Esophagus mucosa (tissue), 1 donor: Measurements from ENCODE around the gene PRRC2A. TPM values are rescaled to one million over a fixed set of nuclear protein-coding genes. Genes with fewer than 3 reads are reported as not detected.

Source experiments
- ATAC-seq: fragments of 200-7000 bp; cut with Tn5 transposase; one replicate; pipeline ENCODE4 v1.9.1; 2020
- total RNA-seq: library from RNA; stranded (reverse); gene quantifications from one replicate; pipeline ENCODE4 v1.2.4, GENCODE V29; 2023
- donor health status: DM: yes; HTN: yes; CAD: no.

PRRC2A gene
- total RNA-seq, 1 donor from 2014 or later, result 103 TPM

DNA sequence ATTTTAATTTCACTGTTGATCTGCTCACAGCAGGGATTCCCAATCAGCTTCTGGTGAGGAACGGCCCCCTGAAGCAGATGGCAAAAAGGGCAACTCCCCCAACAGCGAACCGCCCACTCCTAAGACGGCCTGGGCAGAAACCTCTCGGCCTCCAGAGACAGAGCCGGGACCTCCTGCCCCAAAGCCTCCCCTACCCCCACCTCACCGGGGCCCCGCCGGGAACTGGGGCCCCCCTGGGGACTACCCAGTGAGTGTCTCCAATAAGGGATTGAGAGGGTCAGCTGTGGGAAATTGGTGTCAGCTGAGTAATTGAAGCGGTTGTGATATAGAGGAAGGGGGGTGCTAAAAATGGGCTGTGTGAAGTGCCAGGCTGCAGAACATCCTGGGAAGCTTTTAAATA lies 6.4 kb downstream of the PRRC2A start:
- ATAC-seq, result no peak

DNA sequence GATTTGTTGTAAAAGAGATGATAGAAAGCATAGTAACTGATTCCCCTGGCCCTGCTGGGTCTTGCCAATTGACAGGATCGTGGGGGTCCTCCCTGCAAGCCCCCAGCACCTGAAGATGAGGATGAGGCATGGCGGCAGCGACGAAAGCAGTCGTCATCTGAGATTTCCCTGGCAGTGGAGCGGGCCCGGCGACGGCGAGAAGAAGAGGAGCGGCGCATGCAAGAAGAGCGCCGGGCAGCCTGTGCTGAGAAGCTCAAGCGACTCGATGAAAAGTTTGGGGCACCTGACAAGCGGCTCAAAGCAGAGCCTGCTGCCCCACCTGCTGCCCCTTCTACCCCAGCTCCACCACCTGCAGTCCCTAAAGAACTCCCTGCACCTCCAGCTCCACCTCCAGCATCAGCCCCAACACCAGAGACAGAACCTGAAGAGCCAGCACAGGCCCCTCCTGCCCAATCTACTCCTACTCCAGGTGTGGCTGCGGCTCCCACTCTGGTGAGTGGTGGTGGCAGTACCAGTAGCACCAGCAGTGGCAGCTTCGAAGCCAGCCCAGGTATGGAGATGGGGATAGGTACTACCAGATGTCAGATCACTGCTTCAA lies 7.3 kb downstream of the PRRC2A start:
- ATAC-seq, result no peak

DNA sequence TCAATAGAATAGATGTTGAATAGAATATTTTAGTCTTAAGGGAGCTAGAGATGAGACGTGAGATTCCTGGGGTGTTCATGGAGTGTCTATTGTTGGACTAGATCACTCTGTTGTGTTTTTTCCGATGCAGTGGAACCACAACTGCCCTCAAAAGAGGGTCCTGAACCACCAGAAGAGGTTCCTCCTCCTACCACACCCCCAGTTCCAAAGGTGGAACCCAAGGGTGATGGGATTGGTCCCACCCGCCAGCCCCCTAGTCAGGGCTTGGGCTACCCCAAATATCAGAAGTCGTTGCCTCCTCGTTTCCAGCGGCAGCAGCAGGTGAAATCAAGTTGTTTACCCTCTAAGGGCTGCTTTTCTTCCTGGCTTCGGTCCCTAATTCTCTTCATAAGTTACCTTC lies 8.5 kb downstream of the PRRC2A start:
- ATAC-seq, result no peak

DNA sequence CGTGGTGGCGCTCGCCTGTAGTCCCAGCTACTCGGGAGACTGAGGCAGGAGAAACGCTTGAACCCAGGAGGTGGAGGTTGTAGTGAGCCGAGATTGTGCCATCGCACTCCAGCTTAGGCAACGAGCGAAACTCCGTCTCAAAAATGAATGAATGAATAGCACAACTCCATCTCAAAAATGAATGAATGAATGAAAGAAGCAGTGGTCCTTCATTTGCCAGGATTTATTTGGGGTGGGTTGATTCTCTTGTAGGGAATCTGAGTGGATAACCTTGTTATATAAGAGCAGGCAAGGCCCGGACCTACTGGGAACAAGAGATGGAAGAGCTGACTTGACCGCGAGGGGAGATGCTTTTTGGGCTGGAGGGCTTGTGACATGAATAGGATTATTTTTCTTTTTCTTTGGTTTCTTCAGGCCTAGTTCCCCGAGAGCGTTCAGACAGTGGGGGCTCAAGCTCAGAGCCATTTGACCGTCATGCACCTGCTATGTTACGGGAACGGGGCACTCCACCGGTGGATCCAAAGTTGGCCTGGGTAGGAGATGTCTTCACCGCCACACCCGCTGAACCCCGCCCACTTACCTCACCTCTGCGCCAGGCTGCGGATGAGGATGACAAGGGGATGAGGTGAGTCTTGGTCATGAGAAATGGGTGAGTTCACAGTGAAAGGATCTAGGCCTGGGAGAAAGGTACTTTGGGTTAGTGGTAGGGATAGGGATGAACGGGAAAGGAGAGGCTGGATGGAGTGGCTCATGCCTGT lies 9.8 kb downstream of the PRRC2A start:
- ATAC-seq, result no peak

DNA sequence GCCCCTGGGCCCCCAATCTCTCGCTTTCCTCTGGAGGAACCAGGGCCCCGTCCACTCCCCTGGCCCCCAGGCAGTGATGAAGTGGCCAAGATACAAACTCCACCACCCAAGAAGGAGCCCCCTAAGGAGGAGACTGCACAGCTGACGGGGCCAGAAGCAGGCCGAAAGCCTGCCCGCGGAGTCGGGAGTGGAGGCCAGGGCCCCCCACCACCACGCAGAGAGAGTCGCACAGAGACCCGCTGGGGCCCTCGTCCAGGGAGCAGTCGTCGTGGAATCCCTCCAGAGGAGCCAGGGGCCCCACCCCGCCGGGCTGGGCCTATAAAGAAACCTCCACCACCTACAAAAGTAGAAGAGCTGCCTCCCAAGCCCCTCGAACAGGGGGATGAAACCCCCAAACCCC lies 10.7 kb downstream of the PRRC2A start:
- ATAC-seq, result no peak

- no peak for ATAC-seq
Observed at GRCh38 chr6:31631681-31632278, 11.3 kb downstream of the PRRC2A start.

GRCh38 chr6:31632279-31632946 lies 11.9 kb downstream of the PRRC2A start:
- ATAC-seq, result no peak

- no peak for ATAC-seq
Observed at GRCh38 chr6:31633447-31633846, 12.9 kb downstream of the PRRC2A start.

DNA sequence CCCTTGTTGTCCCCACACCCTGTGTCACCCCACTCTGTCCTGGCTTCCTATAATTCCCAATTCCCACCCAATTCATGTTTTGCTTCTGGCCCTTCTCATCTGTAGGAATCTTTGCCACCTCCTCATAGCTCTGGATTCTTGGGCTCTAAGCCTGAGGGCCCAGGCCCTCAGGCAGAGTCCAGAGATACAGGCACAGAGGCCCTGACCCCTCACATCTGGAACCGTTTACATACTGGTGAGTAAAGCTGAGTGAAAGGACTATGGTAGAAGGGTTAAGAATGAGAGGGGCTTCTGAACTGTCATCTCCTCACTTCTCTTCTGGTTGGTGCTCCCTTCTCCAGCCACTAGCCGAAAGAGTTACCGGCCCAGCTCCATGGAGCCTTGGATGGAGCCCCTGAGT lies 13.6 kb downstream of the PRRC2A start:
- no peak for ATAC-seq

GRCh38 chr6:31634969-31635575 lies 14.6 kb downstream of the PRRC2A start:
- no peak for ATAC-seq

- ATAC-seq, result no peak
Observed at GRCh38 chr6:31636698-31637596, 16.4 kb downstream of the PRRC2A start.

GRCh38 chr6:31639043-31639442 lies 18.5 kb downstream of the PRRC2A start:
- ATAC-seq, result no peak

DNA sequence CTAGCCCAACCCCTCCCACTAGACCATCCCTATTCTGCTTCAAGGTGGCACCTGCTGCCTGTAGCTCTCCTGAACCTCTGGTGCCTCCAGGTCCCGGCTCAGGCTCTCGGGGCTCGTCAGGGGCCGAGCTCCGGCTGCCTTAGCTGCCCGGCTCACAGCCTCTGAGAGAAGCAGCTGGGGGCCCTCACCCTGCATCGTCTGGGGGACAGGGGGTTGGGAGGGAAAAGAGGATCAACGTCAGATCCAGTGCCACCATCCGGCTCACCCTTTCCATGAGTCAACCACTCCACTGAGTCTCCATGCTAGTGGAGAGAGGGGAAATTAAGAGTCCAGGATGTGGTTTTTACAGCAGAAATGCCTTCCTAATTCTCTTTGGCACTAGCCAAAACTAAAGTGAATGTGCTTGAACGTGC lies 18.9 kb downstream of the PRRC2A start:
- no peak for ATAC-seq

DNA sequence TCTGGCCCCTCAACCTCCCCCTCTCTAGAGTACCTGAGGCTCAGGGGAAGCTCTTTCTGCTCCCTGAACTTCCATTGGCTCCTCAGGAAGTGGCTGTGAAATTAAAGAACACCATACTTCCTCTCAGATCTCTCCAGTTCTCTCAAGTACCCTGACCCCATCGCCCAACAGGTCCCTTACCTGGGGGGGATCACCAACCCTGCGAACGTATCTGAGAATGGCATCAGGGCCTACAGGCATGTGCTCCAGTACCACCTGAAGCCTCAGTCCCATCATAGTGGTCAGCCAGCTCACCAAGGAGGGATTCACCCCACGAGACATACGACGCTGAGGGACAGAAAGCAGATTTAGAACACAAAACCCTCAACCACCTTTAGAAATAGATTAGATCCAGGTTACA lies 20.1 kb downstream of the PRRC2A start:
- no peak for ATAC-seq

DNA sequence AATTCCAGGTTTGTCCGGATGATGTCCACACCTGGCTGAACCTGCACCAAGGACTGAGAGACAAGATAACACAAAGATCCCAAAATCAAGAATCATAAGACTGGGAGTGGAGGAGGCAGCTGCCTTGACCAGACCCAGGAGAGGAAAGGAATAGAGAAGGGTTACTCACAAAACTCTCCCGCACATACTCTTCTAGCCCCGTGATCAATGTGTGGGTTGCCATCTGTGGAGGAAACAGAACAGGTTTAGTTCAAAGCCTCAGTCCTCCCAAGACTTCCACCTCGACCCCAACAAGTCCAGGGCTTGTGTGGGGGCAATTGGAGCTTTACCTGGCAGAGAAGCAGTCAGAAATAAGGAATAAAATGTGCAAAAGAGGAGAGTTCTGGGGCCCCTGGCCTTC lies 20.9 kb downstream of the PRRC2A start:
- no peak for ATAC-seq

GRCh38 chr6:31642798-31643570 lies 22.5 kb downstream of the PRRC2A start:
- no peak for ATAC-seq

DNA sequence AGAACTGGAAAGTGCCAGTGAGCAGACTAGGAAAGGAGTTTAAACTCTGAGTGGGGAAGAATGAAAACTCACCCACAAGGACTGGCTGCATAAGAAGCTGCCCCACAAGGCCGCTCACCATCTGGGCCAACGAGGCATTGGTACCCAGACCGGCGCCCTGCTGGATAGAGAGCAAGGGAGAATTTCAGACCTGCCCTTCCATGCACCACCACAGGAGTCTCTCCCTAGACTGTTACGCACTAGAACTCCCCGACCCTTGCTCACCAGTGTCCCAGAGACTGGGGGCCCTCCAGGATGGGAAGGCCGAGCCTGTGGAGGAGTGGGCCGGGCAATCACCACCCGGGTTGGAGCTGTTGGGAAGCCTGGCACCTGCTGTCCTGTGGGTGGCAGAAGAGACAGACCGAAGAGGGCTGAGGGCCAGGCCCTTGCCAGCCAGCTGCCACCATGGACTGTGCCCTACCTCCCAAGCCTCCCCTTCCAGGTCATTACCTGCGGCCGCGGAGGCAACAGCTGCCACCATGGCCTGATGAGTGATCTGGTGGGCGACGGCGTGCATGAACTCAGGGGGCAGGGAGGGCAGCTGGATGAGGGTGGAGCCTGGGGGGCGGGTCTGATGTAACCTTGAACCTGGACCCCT lies 23.4 kb downstream of the PRRC2A start:
- ATAC-seq, result no peak

DNA sequence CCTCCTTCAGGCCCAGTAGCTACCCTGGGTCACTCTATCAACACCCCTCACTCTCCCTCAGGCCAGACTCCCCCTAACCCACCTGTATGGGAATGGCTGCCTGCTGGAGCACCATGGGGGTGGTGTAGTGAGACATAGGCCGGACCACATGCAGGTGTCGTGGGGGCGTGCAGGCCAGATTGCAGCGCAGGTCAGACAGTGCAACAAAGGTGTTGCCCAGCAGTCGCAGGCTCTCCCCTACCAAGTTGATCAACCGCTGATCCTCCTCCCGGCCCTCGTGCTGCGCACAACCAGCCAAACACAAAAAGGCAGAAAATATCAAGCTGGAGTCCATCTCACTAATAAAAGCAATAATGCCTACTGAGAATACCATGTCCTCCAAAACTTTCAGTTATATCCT lies 24.8 kb downstream of the PRRC2A start:
- no peak for ATAC-seq

- ATAC-seq, result peak; percentile 74
Observed at GRCh38 chr6:31651602-31652191, 31.2 kb downstream of the PRRC2A start.
